DND-41 (cell line): Measurements from ENCODE around the gene DIP2B.

Source experiments
- ATAC-seq: fragments of 200-7000 bp; cut with Tn5 transposase; 3 replicates; pipeline ENCODE4 v1.9.1; 2021; ENCODE audit warnings: low read depth; ENCODE audit not compliant: insufficient read depth
- DNase-seq: peaks from one replicate; pipeline ENCODE4 v3.0.0-alpha.2; 2020
- H2AFZ ChIP-seq: 2 replicates; pipeline ENCODE4 v1.6.0; 2012; ENCODE audit warnings: low read depth, low read length
- H3K27ac ChIP-seq: 2 replicates; pipeline ENCODE4 v1.5.1; 2012; ENCODE audit warnings: low read length, inconsistent platforms
- H3K27me3 ChIP-seq: fragments of 200-600 bp; sonication (generic); 2 replicates; pipeline ENCODE4 v1.6.0; 2012; ENCODE audit warnings: low read length, mild to moderate bottlenecking, inconsistent platforms; ENCODE audit not compliant: insufficient read depth, poor library complexity
- H3K36me3 ChIP-seq: 2 replicates; pipeline ENCODE4 v1.5.1; 2012; ENCODE audit warnings: low read length, inconsistent platforms; ENCODE audit not compliant: insufficient read depth
- H3K4me1 ChIP-seq: 2 replicates; pipeline ENCODE4 v1.5.1; 2012; ENCODE audit warnings: mild to moderate bottlenecking, low read length; ENCODE audit not compliant: insufficient read depth
- H3K4me2 ChIP-seq: 2 replicates; pipeline ENCODE4 v1.6.0; 2012; ENCODE audit warnings: mild to moderate bottlenecking, moderate library complexity, low read length, inconsistent platforms; ENCODE audit not compliant: insufficient read depth
- H3K4me3 ChIP-seq, 2 experiments: fragments of 200-600 bp in 1 of 2; shearing (Covaris generic) in 1 of 2; 2 replicates each; pipeline ENCODE4 v1.5.1; 2012 to 2016; ENCODE audit warnings: inconsistent platforms in 2 of 2, low read length in 2 of 2, mild to moderate bottlenecking in 2 of 2, low read depth in 1 of 2, moderate library complexity in 1 of 2
- H3K79me2 ChIP-seq: 2 replicates; pipeline ENCODE4 v1.6.0; 2012; ENCODE audit warnings: low read length, inconsistent platforms; ENCODE audit not compliant: insufficient read depth
- H3K9ac ChIP-seq: 2 replicates; pipeline ENCODE4 v1.6.0; 2012; ENCODE audit warnings: low read depth, mild to moderate bottlenecking, inconsistent platforms, low read length, moderate library complexity
- H3K9me3 ChIP-seq: 2 replicates; pipeline ENCODE4 v1.5.1; 2012; ENCODE audit warnings: low read length, moderate library complexity, mild to moderate bottlenecking, inconsistent platforms; ENCODE audit not compliant: insufficient read depth, severe bottlenecking
- H4K20me1 ChIP-seq: 2 replicates; pipeline ENCODE4 v1.6.0; 2012; ENCODE audit warnings: low read length; ENCODE audit not compliant: insufficient read depth
- EZH2 ChIP-seq: IDR thresholded peaks from 3 replicates; pipeline ENCODE4 v1.6.1; 2012; ENCODE audit warnings: borderline replicate concordance, low read depth, mild to moderate bottlenecking, moderate library complexity, low read length, inconsistent platforms; ENCODE audit not compliant: severe bottlenecking
- TF ChIP-seq, protein P1 (sequence below): IDR thresholded peaks from 2 replicates; pipeline ENCODE4 v1.5.1; 2012; ENCODE audit warnings: borderline replicate concordance, low read length, moderate library complexity, mild to moderate bottlenecking; ENCODE audit not compliant: poor library complexity, severe bottlenecking; ENCODE audit errors: extremely low read depth

Gene DIP2B

DNA sequence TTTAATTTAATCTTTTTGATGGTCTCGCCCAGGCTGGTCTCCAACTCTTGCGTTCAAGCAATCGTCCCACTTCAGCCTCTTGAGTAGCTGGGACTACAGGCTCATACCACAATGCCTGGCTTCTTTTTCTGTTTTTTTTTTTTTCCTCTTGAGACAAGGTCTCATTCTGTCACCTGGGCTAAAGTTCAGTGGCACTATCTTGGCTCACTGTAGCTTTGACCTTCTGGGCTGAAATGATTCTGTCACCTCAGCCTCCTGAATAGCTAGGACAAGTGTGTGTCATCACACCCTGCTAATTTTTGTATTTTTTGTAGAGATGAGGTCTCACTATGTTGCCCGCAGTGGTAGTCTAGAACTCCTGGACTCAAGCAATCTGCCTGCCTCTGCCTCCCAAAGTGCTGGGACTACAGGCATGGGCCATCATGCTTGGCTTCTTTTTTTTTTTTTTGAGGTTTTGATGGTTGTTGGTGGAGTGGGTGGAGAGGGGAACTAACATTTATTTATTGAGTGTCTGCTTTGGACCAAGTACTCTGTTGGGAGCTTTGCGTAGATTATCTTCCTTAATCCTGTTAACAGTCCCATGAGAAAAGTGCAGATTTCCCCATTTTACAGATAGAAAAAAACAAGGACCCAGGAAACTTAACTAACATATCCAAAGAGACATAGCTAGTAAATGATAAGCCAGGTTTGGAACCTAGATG is 102.0 kb downstream of the DIP2B start:
- H3K27ac ChIP-seq: no peak overlapping the region
- no peak for ATAC-seq
- TF ChIP-seq, protein P1, sequence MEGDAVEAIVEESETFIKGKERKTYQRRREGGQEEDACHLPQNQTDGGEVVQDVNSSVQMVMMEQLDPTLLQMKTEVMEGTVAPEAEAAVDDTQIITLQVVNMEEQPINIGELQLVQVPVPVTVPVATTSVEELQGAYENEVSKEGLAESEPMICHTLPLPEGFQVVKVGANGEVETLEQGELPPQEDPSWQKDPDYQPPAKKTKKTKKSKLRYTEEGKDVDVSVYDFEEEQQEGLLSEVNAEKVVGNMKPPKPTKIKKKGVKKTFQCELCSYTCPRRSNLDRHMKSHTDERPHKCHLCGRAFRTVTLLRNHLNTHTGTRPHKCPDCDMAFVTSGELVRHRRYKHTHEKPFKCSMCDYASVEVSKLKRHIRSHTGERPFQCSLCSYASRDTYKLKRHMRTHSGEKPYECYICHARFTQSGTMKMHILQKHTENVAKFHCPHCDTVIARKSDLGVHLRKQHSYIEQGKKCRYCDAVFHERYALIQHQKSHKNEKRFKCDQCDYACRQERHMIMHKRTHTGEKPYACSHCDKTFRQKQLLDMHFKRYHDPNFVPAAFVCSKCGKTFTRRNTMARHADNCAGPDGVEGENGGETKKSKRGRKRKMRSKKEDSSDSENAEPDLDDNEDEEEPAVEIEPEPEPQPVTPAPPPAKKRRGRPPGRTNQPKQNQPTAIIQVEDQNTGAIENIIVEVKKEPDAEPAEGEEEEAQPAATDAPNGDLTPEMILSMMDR: no peak
- TF ChIP-seq EZH2: no peak

DNA sequence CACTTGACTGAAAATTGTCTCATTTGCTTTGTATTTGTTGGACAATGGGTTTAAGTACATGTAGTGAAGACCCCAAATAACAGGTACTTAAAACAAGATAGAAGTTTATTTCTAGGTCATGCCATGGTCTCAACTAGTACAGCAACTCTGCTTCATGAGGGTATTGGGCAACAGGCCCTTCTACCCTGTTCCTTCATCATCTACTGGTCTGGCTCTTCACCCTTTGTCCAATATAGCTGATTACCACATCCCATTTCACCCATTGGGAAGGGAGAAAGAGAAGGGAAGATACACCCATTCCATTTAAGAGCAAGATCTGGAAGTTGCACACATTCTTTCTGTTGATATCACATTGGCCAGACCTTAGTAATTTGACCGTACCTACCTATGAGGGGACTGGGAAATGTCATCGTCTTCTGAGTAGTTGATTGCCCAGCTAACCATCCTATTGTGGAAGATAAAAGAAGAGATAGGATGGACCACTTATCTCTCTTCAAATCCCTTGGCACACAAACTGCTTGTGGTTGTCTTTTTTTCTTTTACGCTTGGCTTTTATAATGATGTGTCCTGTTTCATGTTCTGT is 104.6 kb downstream of the DIP2B start:
- Histone ChIP-seq H2AFZ (no peak overlapping the region), H3K36me3 (no peaks in the 10 kb centered on the region), H3K4me2 (no peak overlapping the region), H3K4me3 (no peak overlapping the region), H3K4me1 (no peaks in the 10 kb centered on the region), H3K27ac (no peak overlapping the region), H3K9me3 (no peaks in the 10 kb centered on the region), H4K20me1 (peaks cover 4% of the 10 kb centered on the region; the same call in 1 of the 2 replicates), H3K79me2 (peaks cover 46% of the 10 kb centered on the region), H3K27me3 (no peaks in the 10 kb centered on the region), H3K9ac (no peak overlapping the region)
- DNase-seq: no peak
- no peak for ATAC-seq
- TF ChIP-seq, protein P1: no peak
- TF ChIP-seq EZH2: no peak

More for the DNA sequence above, 102.0 kb downstream of the DIP2B start:
- Histone ChIP-seq H3K79me2 (peaks cover 51% of the 10 kb centered on the region), H3K27me3 (no peaks in the 10 kb centered on the region), H3K9me3 (no peaks in the 10 kb centered on the region), H4K20me1 (peaks cover 4% of the 10 kb centered on the region; the same call in 1 of the 2 replicates), H3K4me2 (no peak overlapping the region), H3K4me3 (no peak overlapping the region), H3K36me3 (no peaks in the 10 kb centered on the region), H3K4me1 (no peaks in the 10 kb centered on the region), H2AFZ (no peak overlapping the region), H3K9ac (no peak overlapping the region)
- DNase-seq: no peak

DNA sequence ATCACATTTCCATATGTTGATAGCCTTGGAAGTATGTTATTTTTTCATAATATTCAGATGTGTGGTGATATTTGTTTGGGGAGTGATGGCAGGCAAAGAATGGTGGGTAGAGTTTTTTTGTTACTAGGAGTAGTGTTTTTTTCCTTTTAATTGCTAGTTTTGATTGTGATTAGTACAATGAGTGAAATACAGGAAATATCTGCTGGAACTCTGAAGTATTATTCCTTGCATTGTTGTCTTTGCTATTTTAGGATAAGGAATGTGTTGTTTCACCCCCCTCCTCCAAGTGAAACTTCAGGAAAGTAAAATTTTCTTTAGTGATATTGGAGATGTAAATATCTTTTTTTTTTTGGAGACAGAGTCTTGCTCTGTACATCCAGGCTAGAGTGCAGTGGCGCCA is 105.4 kb downstream of the DIP2B start:
- H3K4me1 ChIP-seq: no peaks in the 10 kb centered on the region
- peaks cover 4% of the 10 kb centered on the region; the same call in 1 of the 2 replicates for H4K20me1 ChIP-seq
- no peaks in the 10 kb centered on the region for H3K36me3 ChIP-seq
- DNase-seq (no peak), ATAC-seq (no peak)
- no peak overlapping the region for H3K4me2 ChIP-seq
- peaks cover 47% of the 10 kb centered on the region for H3K79me2 ChIP-seq
- no peak overlapping the region for H3K27ac ChIP-seq
- H2AFZ ChIP-seq: no peak overlapping the region
- no peaks in the 10 kb centered on the region for H3K9me3 ChIP-seq
- no peaks in the 10 kb centered on the region for H3K27me3 ChIP-seq
- TF ChIP-seq, protein P1: no peak
- no peak for TF ChIP-seq EZH2
- H3K4me3 ChIP-seq: no peak overlapping the region
- H3K9ac ChIP-seq: no peak overlapping the region
